Subcutaneous abdominal adipose tissue (tissue), 5 donors: Measurements from ENCODE around the gene SPACA5B.
"Not testable (repeated sequence)": the region's sequence is repeated elsewhere in the genome, so short reads cannot be mapped to it uniquely, and the experiment has no call there.

Experiments
- H3K27ac ChIP-seq: one replicate; pipeline ENCODE4 v1.7.0; 2013; ENCODE audit warnings: low read depth, mild to moderate bottlenecking, inconsistent platforms, low read length, moderate library complexity
- H3K27me3 ChIP-seq, 5 donors: one replicate each; pipeline ENCODE4 v1.7.0; 2013; ENCODE audit warnings: low read length in 5 of 5, inconsistent platforms in 1 of 5; ENCODE audit not compliant: control insufficient read depth in 5 of 5, insufficient read depth in 4 of 5
- H3K36me3 ChIP-seq, 5 donors: one replicate each; pipeline ENCODE4 v1.7.0; 2013; ENCODE audit warnings: low read length in 5 of 5; ENCODE audit not compliant: control insufficient read depth in 5 of 5, insufficient read depth in 5 of 5
- H3K4me1 ChIP-seq, 5 donors: one replicate each; pipeline ENCODE4 v1.7.0; 2013; ENCODE audit warnings: low read length in 5 of 5, mild to moderate bottlenecking in 3 of 5, moderate library complexity in 1 of 5; ENCODE audit not compliant: control insufficient read depth in 5 of 5, insufficient read depth in 5 of 5
- H3K4me3 ChIP-seq, 5 donors: one replicate each; pipeline ENCODE4 v1.7.0; 2013; ENCODE audit warnings: low read length in 5 of 5, low read depth in 1 of 5
- H3K9ac ChIP-seq, 5 donors: one replicate each; pipeline ENCODE4 v1.7.0; 2013; ENCODE audit warnings: low read length in 5 of 5, mild to moderate bottlenecking in 4 of 5, moderate library complexity in 3 of 5
- H3K9me3 ChIP-seq, 5 donors: one replicate each; pipeline ENCODE4 v1.7.0; 2013; ENCODE audit warnings: low read length in 5 of 5; ENCODE audit not compliant: control insufficient read depth in 5 of 5
- donor health status: healthy.
- donor health status: healthy.
- donor health status: healthy.
- donor health status: healthy.
- donor health status: healthy.

SPACA5B gene

GRCh38 chrX:48132308-48132844, 1.9 kb downstream of the SPACA5B start:
- not testable (repeated sequence) for H3K4me1 ChIP-seq, H3K9me3 ChIP-seq, H3K9ac ChIP-seq, H3K4me3 ChIP-seq, H3K27ac ChIP-seq, H3K36me3 ChIP-seq, H3K27me3 ChIP-seq

DNA sequence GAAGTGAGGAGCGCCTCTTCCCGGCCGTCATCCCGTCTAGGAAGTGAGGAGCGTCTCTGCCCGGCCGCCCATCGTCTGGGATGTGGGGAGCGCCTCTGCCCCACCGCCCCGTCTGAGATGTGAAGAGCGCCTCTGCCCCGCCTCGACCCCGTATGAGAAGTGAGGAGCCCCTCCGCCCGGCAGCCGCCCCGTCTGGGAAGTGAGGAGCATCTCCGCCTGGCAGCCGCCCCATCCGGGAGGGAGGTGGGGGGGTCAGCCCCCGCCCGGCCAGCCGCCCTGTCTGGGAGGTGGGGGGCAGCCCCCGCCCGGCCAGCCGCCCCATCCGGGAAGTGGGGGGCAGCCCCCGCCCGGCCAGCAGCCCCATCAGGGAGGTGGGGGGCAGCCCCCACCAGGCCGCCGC, 8.7 kb downstream of the SPACA5B start:
- H3K27ac ChIP-seq, H3K4me3 ChIP-seq, H3K36me3 ChIP-seq, H3K4me1 ChIP-seq, H3K9me3 ChIP-seq, H3K9ac ChIP-seq, H3K27me3 ChIP-seq: not testable (repeated sequence)

- not testable (repeated sequence) for H3K27me3 ChIP-seq, H3K36me3 ChIP-seq, H3K9ac ChIP-seq, H3K9me3 ChIP-seq, H3K27ac ChIP-seq, H3K4me1 ChIP-seq, H3K4me3 ChIP-seq
Observed at GRCh38 chrX:48141810-48142508, 11.5 kb downstream of the SPACA5B start.

DNA sequence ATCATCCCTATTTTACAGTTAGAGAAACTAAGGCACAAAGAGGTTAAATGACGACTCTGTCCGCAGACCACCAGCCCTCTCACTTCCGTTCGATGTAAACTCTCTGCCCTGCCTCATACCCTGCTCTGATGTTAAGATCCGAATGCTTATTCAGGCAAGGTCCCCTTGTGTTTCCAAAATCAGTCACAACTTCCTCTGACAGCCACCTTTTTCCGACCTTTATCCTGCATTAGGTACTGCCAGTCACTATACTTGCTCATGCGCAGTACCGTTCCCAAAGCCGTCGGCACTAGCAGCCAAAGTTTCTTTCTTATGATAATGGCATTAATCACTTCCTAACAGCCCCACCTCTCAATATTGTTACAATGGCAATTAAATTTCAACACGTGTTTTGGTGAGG, 12.3 kb downstream of the SPACA5B start:
- H3K9me3 ChIP-seq, H3K27ac ChIP-seq, H3K4me3 ChIP-seq, H3K4me1 ChIP-seq, H3K9ac ChIP-seq, H3K27me3 ChIP-seq, H3K36me3 ChIP-seq: not testable (repeated sequence)

GRCh38 chrX:48153769-48154168, 23.3 kb downstream of the SPACA5B start:
- Histone ChIP-seq H3K27ac (no peak overlapping the region), H3K36me3 (no peaks in the 10 kb centered on the region), H3K9me3 (no peaks in the 10 kb centered on the region), H3K4me1 (no peaks in the 10 kb centered on the region), H3K4me3 (no peak overlapping the region), H3K27me3 (peaks cover 0 to 11% (median 7%) of the 10 kb centered on the region in 5 donors), H3K9ac (no peak overlapping the region)

GRCh38 chrX:48154796-48155195, 24.4 kb downstream of the SPACA5B start:
- Histone ChIP-seq H3K36me3 (no peaks in the 10 kb centered on the region), H3K9me3 (no peaks in the 10 kb centered on the region), H3K4me3 (no peak overlapping the region), H3K4me1 (no peaks in the 10 kb centered on the region), H3K27me3 (peaks cover 0 to 17% (median 7%) of the 10 kb centered on the region in 5 donors), H3K9ac (no peak overlapping the region), H3K27ac (no peak overlapping the region)

DNA sequence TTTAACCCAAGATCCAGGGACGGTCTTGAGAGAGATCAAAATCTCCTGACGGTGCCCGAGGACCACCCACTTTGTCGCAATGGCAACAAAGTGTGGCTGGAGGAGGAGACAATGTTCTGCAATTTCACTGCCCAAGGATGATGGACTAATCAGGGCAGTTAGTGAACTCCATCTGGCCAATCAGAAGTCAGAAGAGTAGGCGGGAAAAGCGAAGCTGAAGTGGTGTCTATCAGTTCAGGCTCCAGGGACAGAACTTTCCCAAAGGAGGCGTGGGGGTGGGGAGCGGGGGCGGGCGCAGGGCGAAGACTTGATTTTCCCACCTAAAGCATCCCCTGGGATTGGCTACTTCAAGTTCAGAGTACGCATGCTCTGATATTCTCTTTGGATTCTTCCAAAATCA, 25.6 kb downstream of the SPACA5B start:
- peaks cover 0 to 17% (median 7%) of the 10 kb centered on the region in 5 donors for H3K27me3 ChIP-seq
- H3K36me3 ChIP-seq, result no peaks in the 10 kb centered on the region
- H3K4me1 ChIP-seq, result no peaks in the 10 kb centered on the region
- no peak overlapping the region for H3K4me3 ChIP-seq
- H3K9ac ChIP-seq, result no peak overlapping the region
- H3K27ac ChIP-seq, result no peak overlapping the region
- no peaks in the 10 kb centered on the region for H3K9me3 ChIP-seq

DNA sequence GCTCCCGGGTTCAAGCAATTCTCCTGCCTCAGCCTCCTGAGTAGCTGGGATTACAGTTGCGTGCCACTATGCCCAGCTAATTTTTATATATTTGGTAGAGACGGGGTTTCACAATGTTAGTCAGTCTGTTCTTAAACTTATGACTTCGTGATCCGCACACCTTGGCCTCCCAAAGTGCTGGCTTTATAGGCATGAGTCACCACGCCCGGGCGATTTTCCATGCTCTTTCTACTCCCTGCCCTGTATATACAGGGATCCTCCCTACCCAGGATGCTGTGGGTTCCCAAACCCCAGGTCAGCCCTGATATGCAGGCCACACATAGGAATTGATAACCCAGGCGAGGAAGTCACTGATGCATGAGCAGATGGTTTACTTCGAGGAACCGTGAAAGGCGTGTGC, 34.8 kb downstream of the SPACA5B start:
- Histone ChIP-seq H3K36me3 (no peaks in the 10 kb centered on the region), H3K27me3 (peaks cover 0 to 10% (median 4%) of the 10 kb centered on the region in 5 donors), H3K27ac (no peak overlapping the region), H3K4me1 (no peaks in the 10 kb centered on the region), H3K9me3 (no peaks in the 10 kb centered on the region), H3K9ac (no peak overlapping the region), H3K4me3 (no peak overlapping the region)

- not testable (repeated sequence) for H3K4me3 ChIP-seq, H3K4me1 ChIP-seq, H3K9ac ChIP-seq, H3K9me3 ChIP-seq, H3K27ac ChIP-seq, H3K36me3 ChIP-seq
- H3K27me3 ChIP-seq, result peaks cover 0 to 13% (median 4%) of the 10 kb centered on the region in 5 donors
Observed at GRCh38 chrX:48166322-48166721, 35.9 kb downstream of the SPACA5B start.

- Histone ChIP-seq H3K4me1 (no peaks in the 10 kb centered on the region), H3K4me3 (no peak overlapping the region), H3K9me3 (no peaks in the 10 kb centered on the region), H3K36me3 (no peaks in the 10 kb centered on the region), H3K9ac (no peak overlapping the region), H3K27me3 (peaks cover 0 to 12% (median 2%) of the 10 kb centered on the region in 5 donors), H3K27ac (no peak overlapping the region)
Observed at GRCh38 chrX:48179691-48180090, 49.3 kb downstream of the SPACA5B start.
